ENCODE results near the gene SRRM4. TPM values are rescaled to one million over a fixed set of nuclear protein-coding genes. Genes with fewer than 3 reads are reported as not detected.

SRRM4 gene
- total RNA-seq, 4 donors from 2014 or later: 0.10 to 0.27 TPM; not detected in 2

GRCh38 chr12:119178544-119179334, 197.4 kb downstream of the SRRM4 start, which contains the start of gene HSPB8:
TSS of gene HSPB8 (plus strand) at chr12:119178931. CDS start at chr12:119179313, 382 bp downstream.
- WGBS, 2 donors: 5 to 6% methylated on average over 28 to 30 of the region's 33 CpGs
- H3K27ac ChIP-seq: peak within 1 kb of the TSS; percentile 89 to 99 (median 94)
- peak; percentile 96 to 98 for DNase-seq
- H3K27me3 ChIP-seq: no peaks in the 10 kb centered on the region
- H3K9me3 ChIP-seq: no peaks in the 10 kb centered on the region
- intact Hi-C loops (cut with DNase I): no loop called here
- H3K36me3 ChIP-seq: no peaks in the 10 kb centered on the region
- H3K4me1 ChIP-seq: peaks cover 48 to 50% of the 10 kb centered on the region in 2 donors
- TF ChIP-seq POLR2A (IDR thresholded peaks at IDR 0.05) (peak; percentile 96 to 98), CTCF (IDR thresholded peaks at IDR 0.05) (peak in 1 of 6 experiments; percentile 4)
- peak within 1 kb of the TSS in 2 of 3 donors; percentile 45 to 49 for H3K4me3 ChIP-seq (replicated peaks in 1 of 3)

GRCh38 chr12:119179335-119180021, 198.1 kb downstream of the SRRM4 start:
- H3K27me3 ChIP-seq: no peaks in the 10 kb centered on the region
- WGBS, 2 donors: 30 to 39% methylated on average over 12 to 18 of the region's 18 CpGs
- intact Hi-C loops (cut with DNase I): no loop called here
- H3K36me3 ChIP-seq: no peaks in the 10 kb centered on the region
- TF ChIP-seq CTCF (IDR thresholded peaks at IDR 0.05) (no peak), POLR2A (IDR thresholded peaks at IDR 0.05) (peak in 1 of 2 donors; percentile 88)
- H3K4me1 ChIP-seq: peaks cover 56 to 58% of the 10 kb centered on the region in 2 donors
- H3K9me3 ChIP-seq: no peaks in the 10 kb centered on the region
- peak overlapping the region in 2 of 3 donors; percentile 45 to 49 for H3K4me3 ChIP-seq (replicated peaks in 1 of 3)
- DNase-seq: peak; percentile 78 to 84
- H3K27ac ChIP-seq: peak overlapping the region; percentile 89 to 99 (median 94)

GRCh38 chr12:119180380-119181040, 199.2 kb downstream of the SRRM4 start:
- H3K9me3 ChIP-seq: no peaks in the 10 kb centered on the region
- 49 to 59% methylated on average over 7 of the region's 7 CpGs for WGBS, 2 donors
- peak; percentile 26 to 34 for DNase-seq
- peak overlapping the region; percentile 89 to 99 (median 94) for H3K27ac ChIP-seq
- H3K36me3 ChIP-seq: no peaks in the 10 kb centered on the region
- H3K4me3 ChIP-seq (replicated peaks in 1 of 3): peak overlapping the region in 2 of 3 donors; percentile 10 to 49
- no peak for TF ChIP-seq POLR2A (IDR thresholded peaks at IDR 0.05)
- TF ChIP-seq CTCF (IDR thresholded peaks at IDR 0.05): no peak
- peaks cover 59 to 64% of the 10 kb centered on the region in 2 donors for H3K4me1 ChIP-seq
- H3K27me3 ChIP-seq: no peaks in the 10 kb centered on the region
- intact Hi-C loops (cut with DNase I): no loop called here

GRCh38 chr12:119181202-119181601, 199.9 kb downstream of the SRRM4 start:
- TF ChIP-seq CTCF (IDR thresholded peaks at IDR 0.05) (no peak), POLR2A (IDR thresholded peaks at IDR 0.05) (no peak)
- intact Hi-C loops (cut with DNase I): no loop called here
- H3K4me3 ChIP-seq (replicated peaks in 1 of 3): peak overlapping the region in 1 of 3 donors; percentile 49
- no peaks in the 10 kb centered on the region for H3K27me3 ChIP-seq
- H3K27ac ChIP-seq: peak overlapping the region in 2 of 3 donors; percentile 94 to 99
- no peak for DNase-seq
- peaks cover 65% of the 10 kb centered on the region in 2 donors for H3K4me1 ChIP-seq
- 78 to 81% methylated on average over 2 of the region's 2 CpGs for WGBS, 2 donors
- H3K36me3 ChIP-seq: no peaks in the 10 kb centered on the region
- no peaks in the 10 kb centered on the region for H3K9me3 ChIP-seq

Data from thyroid gland (tissue), 4 donors.